Breast epithelium (tissue), 4 donors: ENCODE results near the gene FN3KRP. TPM values are rescaled to one million over a fixed set of nuclear protein-coding genes. Genes with fewer than 3 reads are reported as not detected.
A peak's percentile ranks its signal among the peaks of the same experiment; 100 is the strongest.

Experiments
- DNase-seq, 2 donors: peaks; one replicate each; pipeline ENCODE4 v3.0.0-alpha.2; 2019; ENCODE audit warnings: low spot score in 2 of 2
- H3K27ac ChIP-seq, 2 donors: fragments of 200-600 bp; sonication (generic) in 1 of 2; one replicate each; pipeline ENCODE4 v1.5.1; 2016 to 2019; ENCODE audit warnings: mild to moderate bottlenecking in 1 of 2
- H3K27me3 ChIP-seq, 2 donors: fragments of 200-600 bp; sonication (generic) in 1 of 2; one replicate each; pipeline versions ENCODE4 v1.5.1 to v1.6.0; 2017 to 2019; ENCODE audit warnings: control low read depth in 1 of 2, mild to moderate bottlenecking in 1 of 2
- H3K36me3 ChIP-seq: fragments of 200-600 bp; one replicate; pipeline ENCODE4 v1.5.1; 2019
- H3K4me1 ChIP-seq, 2 donors: fragments of 200-600 bp; sonication (generic); one replicate each; pipeline ENCODE4 v1.5.1; 2016 to 2019; ENCODE audit warnings: control low read depth in 1 of 2
- H3K4me3 ChIP-seq, 3 donors: fragments of 200-600 bp; sonication (generic); 1 replicate in 2 of 3; 2 replicates in 1 of 3; pipeline ENCODE4 v1.5.1; 2016 to 2019; ENCODE audit warnings: mild to moderate bottlenecking in 3 of 3, moderate library complexity in 2 of 3
- H3K9me3 ChIP-seq, 2 donors: fragments of 200-600 bp; sonication (generic) in 1 of 2; one replicate each; pipeline ENCODE4 v1.5.1; 2016 to 2019; ENCODE audit warnings: control low read depth in 1 of 2
- POLR2A ChIP-seq: fragments of 450-650 bp; IDR thresholded peaks from one replicate; pipeline ENCODE4 v1.6.1; 2016; ENCODE audit warnings: antibody characterized with exemption, mild to moderate bottlenecking, moderate library complexity
- POLR2AphosphoS5 ChIP-seq, 3 donors: sonication (generic); formaldehyde crosslinking; IDR thresholded peaks; one replicate each; pipeline ENCODE4 v1.6.1; 2017; ENCODE audit warnings: antibody characterized with exemption in 3 of 3
- intact Hi-C: fragments of 100-400 bp; cut with DNase I; formaldehyde crosslinking; loops from one replicate; pipeline ENCODE4 v1.15.1; 2023; ENCODE audit warnings: low total_unique reads
- total RNA-seq, 3 donors: library from RNA; depleted of rRNA; stranded (reverse); fragments of >200 nt; gene quantifications; one replicate each; pipeline ENCODE4 v1.1.0, GENCODE V29; 2016
- TF ChIP-seq, protein P1 (sequence below), 3 donors: fragments of 450-650 bp; IDR thresholded peaks; one replicate each; pipeline ENCODE4 v1.5.1; 2016 to 2017; ENCODE audit warnings: antibody characterized with exemption in 3 of 3, mild to moderate bottlenecking in 3 of 3, moderate library complexity in 3 of 3

The FN3KRP gene
- total RNA-seq, 3 donors from 2014 or later: 10.4 to 22.1 (median 18.0) TPM

DNA sequence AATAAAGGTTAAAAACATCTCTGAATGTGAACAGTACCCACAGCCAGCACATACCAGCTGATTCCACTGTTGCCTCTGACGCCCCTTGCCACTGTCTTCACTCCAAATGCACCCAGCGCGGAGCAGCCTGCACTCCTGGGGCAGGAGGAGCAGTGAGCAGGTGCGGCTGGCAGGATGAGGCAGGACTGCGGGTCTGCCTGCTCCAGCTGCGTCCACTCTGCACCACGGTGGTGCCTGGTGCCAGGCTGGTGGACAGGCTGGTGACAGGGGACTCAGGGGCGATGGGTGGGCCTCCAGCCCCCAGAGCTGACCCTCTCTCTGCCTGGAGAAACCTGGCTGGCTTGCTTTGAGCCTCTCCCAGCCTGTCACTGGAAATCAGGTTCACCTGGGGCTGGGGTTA is 27.4 kb upstream of the FN3KRP start:
- intact Hi-C loops: no loop called here
- Histone ChIP-seq H3K9me3 (no peaks in the 10 kb centered on the region), H3K36me3 (no peaks in the 10 kb centered on the region), H3K27me3 (no peaks in the 10 kb centered on the region), H3K27ac (peak overlapping the region; percentile 92 to 95), H3K4me1 (no peaks in the 10 kb centered on the region), H3K4me3 (no peak overlapping the region)
- TF ChIP-seq POLR2AphosphoS5 (IDR thresholded peaks at IDR 0.05) (no peak), POLR2A (no peak)
- TF ChIP-seq, protein P1, sequence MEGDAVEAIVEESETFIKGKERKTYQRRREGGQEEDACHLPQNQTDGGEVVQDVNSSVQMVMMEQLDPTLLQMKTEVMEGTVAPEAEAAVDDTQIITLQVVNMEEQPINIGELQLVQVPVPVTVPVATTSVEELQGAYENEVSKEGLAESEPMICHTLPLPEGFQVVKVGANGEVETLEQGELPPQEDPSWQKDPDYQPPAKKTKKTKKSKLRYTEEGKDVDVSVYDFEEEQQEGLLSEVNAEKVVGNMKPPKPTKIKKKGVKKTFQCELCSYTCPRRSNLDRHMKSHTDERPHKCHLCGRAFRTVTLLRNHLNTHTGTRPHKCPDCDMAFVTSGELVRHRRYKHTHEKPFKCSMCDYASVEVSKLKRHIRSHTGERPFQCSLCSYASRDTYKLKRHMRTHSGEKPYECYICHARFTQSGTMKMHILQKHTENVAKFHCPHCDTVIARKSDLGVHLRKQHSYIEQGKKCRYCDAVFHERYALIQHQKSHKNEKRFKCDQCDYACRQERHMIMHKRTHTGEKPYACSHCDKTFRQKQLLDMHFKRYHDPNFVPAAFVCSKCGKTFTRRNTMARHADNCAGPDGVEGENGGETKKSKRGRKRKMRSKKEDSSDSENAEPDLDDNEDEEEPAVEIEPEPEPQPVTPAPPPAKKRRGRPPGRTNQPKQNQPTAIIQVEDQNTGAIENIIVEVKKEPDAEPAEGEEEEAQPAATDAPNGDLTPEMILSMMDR (IDR thresholded peaks at IDR 0.05): no peak
- no peak for DNase-seq

DNA sequence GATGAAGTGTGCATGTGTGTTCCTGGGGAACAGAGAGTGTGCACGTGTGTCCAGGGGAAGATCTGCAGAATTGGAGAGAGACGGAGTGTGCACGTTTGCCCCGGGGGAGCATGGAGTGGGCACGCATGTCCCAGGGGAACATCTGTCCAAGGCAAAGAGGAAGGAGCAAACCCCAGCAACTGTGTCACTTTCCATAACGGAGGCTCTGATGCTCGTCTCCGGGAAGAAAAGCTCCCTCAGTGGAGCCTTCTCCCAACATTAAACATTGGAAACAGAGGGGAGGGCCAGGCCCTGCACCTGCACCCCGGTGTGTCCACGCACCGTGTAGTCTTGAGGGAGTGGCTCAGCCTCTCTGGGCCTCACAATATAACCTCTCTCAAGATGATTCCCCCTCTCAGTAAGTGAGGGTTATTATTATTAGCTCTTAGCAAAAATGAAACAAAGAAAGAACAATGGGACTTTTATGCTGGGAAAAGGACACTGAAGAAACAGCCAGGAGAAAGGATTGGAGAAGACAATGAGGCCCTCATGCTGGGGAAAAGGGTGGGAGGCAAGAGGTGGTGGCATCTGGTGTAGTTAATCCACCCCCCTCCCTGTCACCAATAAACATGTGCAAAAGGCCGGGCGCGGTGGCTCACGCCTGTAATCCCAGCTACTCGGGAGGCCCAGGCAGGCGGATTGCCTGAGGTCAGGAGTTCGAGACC is 25.6 kb upstream of the FN3KRP start:
- Histone ChIP-seq H3K4me3 (no peak overlapping the region), H3K4me1 (no peaks in the 10 kb centered on the region), H3K27ac (peak overlapping the region; percentile 60 to 66), H3K9me3 (peaks cover 4 to 6% of the 10 kb centered on the region in 2 donors), H3K36me3 (no peaks in the 10 kb centered on the region), H3K27me3 (no peaks in the 10 kb centered on the region)
- TF ChIP-seq POLR2AphosphoS5 (IDR thresholded peaks at IDR 0.05) (no peak), POLR2A (no peak)
- TF ChIP-seq, protein P1 (IDR thresholded peaks at IDR 0.05): no peak
- DNase-seq: no peak
- intact Hi-C loops: no loop called here

DNA sequence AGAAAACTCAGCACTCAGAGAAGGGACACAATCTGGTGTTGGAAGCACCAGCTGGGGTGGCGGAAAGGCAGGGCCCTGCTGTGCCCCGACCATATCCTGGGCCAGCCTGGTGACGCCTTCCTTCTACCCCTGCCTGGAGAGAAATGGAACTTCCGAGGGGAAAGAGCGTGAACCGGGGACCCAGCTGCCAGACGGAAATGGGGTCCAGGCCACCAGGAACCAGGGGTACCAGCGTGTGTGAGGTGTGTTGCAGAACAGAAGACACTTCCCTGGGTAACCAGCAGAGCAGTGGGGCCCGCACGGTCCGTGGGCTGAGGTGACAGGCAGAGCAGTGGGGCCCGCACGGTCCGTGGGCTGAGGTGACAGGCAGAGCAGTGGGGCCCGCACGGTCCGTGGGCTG is 24.8 kb upstream of the FN3KRP start:
- TF ChIP-seq, protein P1 (IDR thresholded peaks at IDR 0.05): no peak
- TF ChIP-seq POLR2AphosphoS5 (IDR thresholded peaks at IDR 0.05): no peak
- no peak for TF ChIP-seq POLR2A
- no peak for DNase-seq
- intact Hi-C loops: no loop called here

DNA sequence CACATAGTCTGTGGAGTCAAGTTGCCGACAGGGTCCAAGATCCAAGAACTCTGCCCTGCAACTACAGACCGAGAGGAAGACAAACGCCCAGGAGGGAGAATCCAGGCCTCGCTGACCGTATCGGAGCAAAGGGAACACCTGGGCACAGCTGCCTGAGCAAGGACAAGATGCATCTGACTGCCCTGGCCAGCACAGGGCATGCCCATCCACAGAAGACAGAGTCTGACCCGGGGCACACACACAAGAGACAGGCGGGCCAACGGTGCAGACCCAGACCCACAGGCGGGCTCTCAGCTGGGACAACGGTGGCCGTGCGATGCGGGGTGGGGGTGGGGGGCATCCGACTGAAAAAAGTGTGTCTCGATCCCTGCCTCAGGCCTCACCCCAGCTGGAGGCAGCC is 24.2 kb upstream of the FN3KRP start:
- no peaks in the 10 kb centered on the region for H3K4me1 ChIP-seq
- intact Hi-C loops: no loop called here
- TF ChIP-seq POLR2A: no peak
- TF ChIP-seq, protein P1 (IDR thresholded peaks at IDR 0.05): no peak
- TF ChIP-seq POLR2AphosphoS5 (IDR thresholded peaks at IDR 0.05): no peak
- peak overlapping the region in 1 of 2 donors; percentile 66 for H3K27ac ChIP-seq
- H3K27me3 ChIP-seq: no peaks in the 10 kb centered on the region
- no peak overlapping the region for H3K4me3 ChIP-seq
- no peak for DNase-seq
- H3K36me3 ChIP-seq: no peaks in the 10 kb centered on the region
- peaks cover 4 to 6% of the 10 kb centered on the region in 2 donors for H3K9me3 ChIP-seq

More for the DNA sequence above, 24.8 kb upstream of the FN3KRP start:
- Histone ChIP-seq H3K36me3 (no peaks in the 10 kb centered on the region), H3K9me3 (peaks cover 4 to 6% of the 10 kb centered on the region in 2 donors), H3K4me1 (no peaks in the 10 kb centered on the region), H3K4me3 (no peak overlapping the region), H3K27ac (peak overlapping the region; percentile 60 to 66), H3K27me3 (no peaks in the 10 kb centered on the region)

DNA sequence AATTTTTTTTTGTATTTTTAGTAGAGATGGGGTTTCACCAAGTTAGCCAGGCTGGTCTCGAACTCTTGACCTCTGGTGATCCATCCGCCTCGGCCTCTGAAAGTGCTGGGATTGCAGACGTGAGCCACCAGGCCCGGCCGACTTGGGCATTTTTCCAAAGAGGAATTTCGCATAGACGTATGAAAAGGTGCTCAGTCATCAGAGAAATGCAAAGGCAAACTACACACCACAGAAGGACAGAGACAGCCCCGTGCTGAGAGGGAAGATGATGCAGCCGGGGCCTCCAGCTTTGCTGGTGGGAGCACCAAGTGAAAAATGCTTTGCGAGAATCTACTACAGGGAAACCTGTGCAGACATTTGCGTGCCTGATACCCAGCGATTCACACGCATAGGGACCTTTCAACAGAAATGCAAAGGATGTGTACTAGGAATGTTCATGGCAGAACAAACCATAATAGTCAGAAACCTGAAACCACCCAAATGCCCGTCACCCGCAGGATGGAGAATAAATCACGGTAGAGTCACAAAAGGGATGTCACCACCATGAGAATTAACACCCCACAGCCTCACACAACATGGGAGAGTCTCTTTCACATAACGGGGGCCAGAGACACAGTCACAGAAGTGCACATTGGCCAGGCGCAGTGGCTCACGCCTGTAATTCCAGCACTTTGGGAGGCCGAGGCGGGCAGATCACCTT is 23.2 kb upstream of the FN3KRP start:
- peaks cover 4 to 6% of the 10 kb centered on the region in 2 donors for H3K9me3 ChIP-seq

More for the DNA sequence above, 23.2 kb upstream of the FN3KRP start:
- H3K27ac ChIP-seq: no peak overlapping the region
- intact Hi-C loops: no loop called here
- no peak overlapping the region for H3K4me3 ChIP-seq
- H3K27me3 ChIP-seq: no peaks in the 10 kb centered on the region
- TF ChIP-seq, protein P1 (IDR thresholded peaks at IDR 0.05): no peak
- TF ChIP-seq POLR2AphosphoS5 (IDR thresholded peaks at IDR 0.05): no peak
- no peak for TF ChIP-seq POLR2A
- DNase-seq: no peak
- H3K36me3 ChIP-seq: no peaks in the 10 kb centered on the region
- no peaks in the 10 kb centered on the region for H3K4me1 ChIP-seq
